T-helper 1 cell treated with Interleukin-12 subunit alpha and Interleukin-12 subunit beta and Interleukin-4 antibody, amounts not matched to agents 30 ng/mL and 1 ng/mL, for 36 hours (primary cell): ENCODE measurements around the gene DNAJB11. TPM values are rescaled to one million over a fixed set of nuclear protein-coding genes. Genes with fewer than 3 reads are reported as not detected.
"Not testable (repeated sequence)": the region's sequence is repeated elsewhere in the genome, so short reads cannot be mapped to it uniquely, and the experiment has no call there.

Experiments used
- intact Hi-C: fragments of 100-400 bp; cut with micrococcal nuclease; formaldehyde crosslinking; loops from one replicate; pipeline ENCODE4 v1.15.1; 2024
- total RNA-seq: library from RNA; stranded (reverse); gene quantifications from 2 replicates; pipeline ENCODE4 v1.2.3, GENCODE V29; 2022

The DNAJB11 gene
- total RNA-seq, 1 donor from 2014 or later: 82.3 TPM

- intact Hi-C loops: loop anchor here (1.0 to 5.0 kb wide), 3 partner anchors 192 to 550 kb away; partner anchors contain the start of gene RFC4
These were observed 44.3 kb downstream of the DNAJB11 start for GRCh38 chr3:186614597-186615483.

GRCh38 chr3:186616299-186616617 lies 45.7 kb downstream of the DNAJB11 start:
- intact Hi-C loops: loop anchor here (2.0 to 5.0 kb wide), 5 partner anchors 27 to 673 kb away; partner anchors contain the start of gene RFC4

GRCh38 chr3:186617036-186617946 lies 46.8 kb downstream of the DNAJB11 start:
- intact Hi-C loops: loop anchor here (1.0 to 5.0 kb wide), 12 partner anchors 26 to 679 kb away; partner anchors contain the start of genes DNAJB11, EIF4A2, RFC4 and TRA2B

GRCh38 chr3:186618318-186618938 lies 47.9 kb downstream of the DNAJB11 start:
- intact Hi-C loops: loop anchor here (5.0 kb wide), 1 partner anchor 189 kb away; the partner anchor contains the start of gene RFC4

- intact Hi-C loops: loop anchor here (5.0 kb wide), 1 partner anchor 188 kb away; the partner anchor contains the start of gene RFC4
These were observed 49.3 kb downstream of the DNAJB11 start for GRCh38 chr3:186619787-186620212.

GRCh38 chr3:186620213-186621092 lies 49.9 kb downstream of the DNAJB11 start:
- intact Hi-C loops: no loop called here

GRCh38 chr3:186621894-186622650 lies 51.6 kb downstream of the DNAJB11 start:
- intact Hi-C loops: no loop called here

GRCh38 chr3:186622651-186623310 lies 52.3 kb downstream of the DNAJB11 start:
- intact Hi-C loops: no loop called here

GRCh38 chr3:186624598-186624997 lies 54.1 kb downstream of the DNAJB11 start:
- intact Hi-C loops: no loop called here

- intact Hi-C loops: no loop called here
These were observed 55.1 kb downstream of the DNAJB11 start for GRCh38 chr3:186625600-186626042.

GRCh38 chr3:186626254-186626847 lies 55.8 kb downstream of the DNAJB11 start:
- intact Hi-C loops: no loop called here

- intact Hi-C loops: no loop called here
These were observed 57.4 kb downstream of the DNAJB11 start for GRCh38 chr3:186627852-186628414.

- intact Hi-C loops: no loop called here
These were observed 58.2 kb downstream of the DNAJB11 start for GRCh38 chr3:186628756-186629155.

- intact Hi-C loops: no loop called here
These were observed 60.6 kb downstream of the DNAJB11 start for GRCh38 chr3:186630950-186631641.

GRCh38 chr3:186633481-186633880 lies 63.0 kb downstream of the DNAJB11 start:
- intact Hi-C loops: no loop called here

GRCh38 chr3:186634207-186634606 lies 63.7 kb downstream of the DNAJB11 start:
- intact Hi-C loops: not testable (repeated sequence)
